Chondrocyte (in vitro differentiated cells): Measurements from ENCODE around the gene FAM200C. TPM values are rescaled to one million over a fixed set of nuclear protein-coding genes. Genes with fewer than 3 reads are reported as not detected.
"Not testable (repeated sequence)": the region's sequence is repeated elsewhere in the genome, so short reads cannot be mapped to it uniquely, and the experiment has no call there.

ENCODE experiments used
- DNase-seq: peaks from one replicate; pipeline ENCODE4 v3.0.0; 2021; ENCODE audit warnings: mixed read lengths, low spot score
- H3K27ac Mint-ChIP-seq: one replicate; pipeline ENCODE4 v1.8.0; 2021; ENCODE audit warnings: mild to moderate bottlenecking, moderate library complexity, mixed read lengths; ENCODE audit not compliant: unreplicated experiment
- H3K27me3 Mint-ChIP-seq: 2 replicates; pipeline ENCODE4 v1.8.0; 2021; ENCODE audit warnings: low read depth, mixed read lengths
- H3K36me3 Mint-ChIP-seq: 2 replicates; pipeline ENCODE4 v1.8.0; 2021; ENCODE audit warnings: low read depth, mixed read lengths
- H3K4me1 Mint-ChIP-seq: 2 replicates; pipeline ENCODE4 v1.8.0; 2021; ENCODE audit warnings: low read depth, mild to moderate bottlenecking, mixed read lengths
- H3K4me3 Mint-ChIP-seq: one replicate; pipeline ENCODE4 v1.8.0; 2021; ENCODE audit warnings: mild to moderate bottlenecking, moderate library complexity, mixed read lengths; ENCODE audit not compliant: unreplicated experiment
- H3K9me3 Mint-ChIP-seq: 2 replicates; pipeline ENCODE4 v1.8.0; 2021; ENCODE audit warnings: low read depth, mixed read lengths
- total RNA-seq: library from RNA; stranded (reverse); gene quantifications from 3 replicates; pipeline ENCODE4 v1.2.1, GENCODE V29; 2021
- TF ChIP-seq, protein P1 (sequence below): fragments of 200-600 bp; sonication (generic); IDR thresholded peaks from 2 replicates; pipeline ENCODE4 v1.5.0; 2021; ENCODE audit warnings: antibody characterized with exemption, mild to moderate bottlenecking, moderate library complexity

FAM200C gene
- total RNA-seq, 1 donor from 2014 or later: 4.1 TPM

DNA sequence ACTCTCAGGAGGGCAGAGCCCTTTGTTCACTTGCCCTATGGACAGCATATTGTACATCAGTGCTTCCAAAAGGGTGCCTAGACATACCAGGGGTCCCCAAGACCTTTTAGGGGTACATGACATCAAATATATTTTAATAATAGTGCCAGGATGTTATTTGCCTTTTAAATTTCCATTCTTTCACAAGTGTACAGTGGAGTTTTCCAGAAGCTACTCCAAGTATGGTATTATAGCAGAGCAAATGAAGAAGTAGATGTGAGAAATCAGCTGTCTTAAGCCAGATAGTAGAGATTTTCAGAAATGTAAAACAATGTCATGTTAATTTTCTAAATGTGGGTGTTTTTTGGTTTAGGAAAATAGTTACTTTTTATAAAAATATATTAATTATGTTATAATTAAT, 37.4 kb upstream of the FAM200C start:
- H3K9me3 Mint-ChIP-seq: no peaks in the 10 kb centered on the region
- H3K27ac Mint-ChIP-seq: no peak overlapping the region
- H3K36me3 Mint-ChIP-seq: no peaks in the 10 kb centered on the region
- H3K4me1 Mint-ChIP-seq: peaks cover 10% of the 10 kb centered on the region
- TF ChIP-seq, protein P1, sequence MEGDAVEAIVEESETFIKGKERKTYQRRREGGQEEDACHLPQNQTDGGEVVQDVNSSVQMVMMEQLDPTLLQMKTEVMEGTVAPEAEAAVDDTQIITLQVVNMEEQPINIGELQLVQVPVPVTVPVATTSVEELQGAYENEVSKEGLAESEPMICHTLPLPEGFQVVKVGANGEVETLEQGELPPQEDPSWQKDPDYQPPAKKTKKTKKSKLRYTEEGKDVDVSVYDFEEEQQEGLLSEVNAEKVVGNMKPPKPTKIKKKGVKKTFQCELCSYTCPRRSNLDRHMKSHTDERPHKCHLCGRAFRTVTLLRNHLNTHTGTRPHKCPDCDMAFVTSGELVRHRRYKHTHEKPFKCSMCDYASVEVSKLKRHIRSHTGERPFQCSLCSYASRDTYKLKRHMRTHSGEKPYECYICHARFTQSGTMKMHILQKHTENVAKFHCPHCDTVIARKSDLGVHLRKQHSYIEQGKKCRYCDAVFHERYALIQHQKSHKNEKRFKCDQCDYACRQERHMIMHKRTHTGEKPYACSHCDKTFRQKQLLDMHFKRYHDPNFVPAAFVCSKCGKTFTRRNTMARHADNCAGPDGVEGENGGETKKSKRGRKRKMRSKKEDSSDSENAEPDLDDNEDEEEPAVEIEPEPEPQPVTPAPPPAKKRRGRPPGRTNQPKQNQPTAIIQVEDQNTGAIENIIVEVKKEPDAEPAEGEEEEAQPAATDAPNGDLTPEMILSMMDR: no peak
- peaks cover 22% of the 10 kb centered on the region for H3K27me3 Mint-ChIP-seq
- DNase-seq: no peak
- no peak overlapping the region for H3K4me3 Mint-ChIP-seq

DNA sequence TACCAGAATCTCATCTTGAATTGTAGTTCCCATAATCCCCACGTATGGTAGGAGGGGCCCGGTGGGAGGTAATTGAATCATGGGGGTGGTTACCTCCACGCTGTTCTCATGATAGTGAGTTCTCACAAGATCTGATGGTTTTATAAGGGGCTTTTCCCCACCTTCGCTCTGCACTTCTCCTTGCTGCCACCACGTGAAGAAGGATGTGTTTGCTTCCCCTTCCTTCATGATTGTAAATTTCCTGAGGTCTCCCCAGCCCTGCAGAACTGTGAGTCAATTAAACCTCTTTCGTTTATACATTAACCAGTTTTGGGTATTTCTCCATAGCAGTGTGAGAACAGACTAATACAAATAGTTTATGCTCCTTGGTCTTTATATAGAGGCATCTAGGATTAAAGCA, 36.8 kb upstream of the FAM200C start:
- Mint-ChIP-seq H3K4me1 (peaks cover 10% of the 10 kb centered on the region), H3K27me3 (peaks cover 22% of the 10 kb centered on the region)
- DNase-seq, H3K4me3 Mint-ChIP-seq, H3K27ac Mint-ChIP-seq, H3K36me3 Mint-ChIP-seq, H3K9me3 Mint-ChIP-seq: not testable (repeated sequence)

DNA sequence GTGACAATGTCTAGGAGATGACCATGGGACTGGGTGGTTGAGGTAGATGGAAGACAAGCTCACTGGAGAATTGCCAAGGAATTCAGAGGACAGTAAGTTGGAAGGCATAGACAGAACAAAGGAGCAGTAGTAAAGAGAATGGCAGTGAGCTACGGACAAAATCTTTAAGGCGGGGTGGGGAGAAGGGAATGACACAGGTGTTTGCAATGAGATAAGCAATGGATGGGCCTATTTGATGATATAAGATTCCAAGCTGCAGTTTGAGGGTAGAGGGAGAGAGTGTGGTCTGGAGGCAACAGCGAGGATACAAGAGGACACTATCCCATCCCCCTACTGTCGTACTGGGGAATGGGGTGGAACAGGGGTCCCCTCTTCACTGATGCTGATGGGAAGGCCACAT, 36.2 kb upstream of the FAM200C start:
- TF ChIP-seq, protein P1: no peak
- Mint-ChIP-seq H3K4me1 (peaks cover 10% of the 10 kb centered on the region), H3K36me3 (no peaks in the 10 kb centered on the region), H3K27ac (no peak overlapping the region), H3K9me3 (no peaks in the 10 kb centered on the region), H3K4me3 (no peak overlapping the region), H3K27me3 (peaks cover 22% of the 10 kb centered on the region)
- DNase-seq: no peak

DNA sequence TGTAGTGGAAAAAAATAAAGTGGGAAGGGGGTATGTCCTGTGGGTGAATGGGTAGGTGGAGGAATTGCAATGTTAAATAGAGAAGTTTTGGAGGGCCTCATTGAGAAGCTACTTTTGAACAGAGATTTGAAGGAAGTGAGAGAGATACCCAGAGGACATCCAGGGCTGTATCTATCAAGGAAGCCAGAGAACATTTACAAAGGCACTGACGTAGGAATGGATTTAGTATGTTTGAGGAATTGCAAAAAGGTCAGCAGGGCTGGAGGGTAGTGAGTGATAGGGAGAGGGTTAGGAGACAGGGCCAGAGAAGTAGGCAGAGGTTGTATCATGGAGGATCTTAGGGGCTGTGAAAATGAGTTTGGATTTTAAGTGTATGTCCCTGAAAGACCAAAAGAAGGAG, 35.7 kb upstream of the FAM200C start:
- Mint-ChIP-seq H3K27ac (no peak overlapping the region), H3K36me3 (no peaks in the 10 kb centered on the region)
- no peak for DNase-seq

DNA sequence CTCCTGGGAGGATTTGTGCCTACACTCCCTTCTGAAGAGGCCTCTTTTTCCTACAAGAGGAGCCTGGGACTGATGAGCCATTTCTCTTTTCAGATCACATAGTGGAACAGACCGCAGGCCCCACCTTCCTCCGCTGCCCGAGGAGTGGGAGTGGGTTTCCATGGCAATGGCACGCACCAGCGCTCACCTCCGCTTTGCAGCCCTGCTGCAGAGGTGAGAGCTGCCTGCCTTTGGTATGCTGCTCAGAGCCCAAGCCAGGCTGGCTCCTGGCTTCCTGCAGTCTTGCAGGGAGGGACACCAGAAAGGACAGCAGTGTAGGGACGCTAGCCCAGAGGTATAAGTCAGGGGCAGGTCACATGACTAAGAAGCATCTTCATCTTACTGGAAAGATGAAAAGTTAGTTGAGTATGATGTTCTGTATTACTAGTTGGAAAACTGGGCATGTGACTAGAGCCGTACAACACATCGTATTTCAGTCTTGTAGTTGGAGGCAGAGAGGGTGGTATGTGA, 34.2 kb upstream of the FAM200C start:
- TF ChIP-seq, protein P1: no peak
- no peak overlapping the region for H3K27ac Mint-ChIP-seq
- no peak for DNase-seq
- H3K4me1 Mint-ChIP-seq: peaks cover 7% of the 10 kb centered on the region
- H3K27me3 Mint-ChIP-seq: peaks cover 20% of the 10 kb centered on the region
- H3K4me3 Mint-ChIP-seq: no peak overlapping the region
- no peaks in the 10 kb centered on the region for H3K9me3 Mint-ChIP-seq
- H3K36me3 Mint-ChIP-seq: no peaks in the 10 kb centered on the region

More for the DNA sequence above, 35.7 kb upstream of the FAM200C start:
- peaks cover 10% of the 10 kb centered on the region for H3K4me1 Mint-ChIP-seq
- TF ChIP-seq, protein P1: no peak
- no peaks in the 10 kb centered on the region for H3K9me3 Mint-ChIP-seq
- H3K27me3 Mint-ChIP-seq: peaks cover 22% of the 10 kb centered on the region
- no peak overlapping the region for H3K4me3 Mint-ChIP-seq

DNA sequence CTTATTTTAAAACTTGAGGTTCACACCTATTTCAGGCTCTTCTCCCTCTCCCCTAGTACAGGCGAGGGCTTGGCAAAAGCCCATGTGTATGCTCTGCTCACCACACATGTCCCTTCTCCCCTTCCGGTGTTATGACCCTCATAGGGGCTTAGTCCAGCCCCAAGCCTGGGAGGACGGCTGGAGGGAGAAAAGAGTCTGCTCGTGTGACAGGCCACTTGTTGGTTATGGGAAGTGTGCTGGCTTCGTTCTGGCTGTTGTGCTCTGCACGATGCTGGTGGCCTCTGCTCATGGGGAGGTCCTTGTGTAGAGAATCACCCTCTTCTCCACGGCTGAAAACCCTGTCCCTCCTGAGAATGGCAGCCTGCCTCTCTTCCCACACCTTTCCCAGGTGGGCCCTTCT, 32.9 kb upstream of the FAM200C start:
- Mint-ChIP-seq H3K36me3 (no peaks in the 10 kb centered on the region), H3K9me3 (no peaks in the 10 kb centered on the region), H3K27ac (no peak overlapping the region), H3K4me1 (no peaks in the 10 kb centered on the region), H3K4me3 (no peak overlapping the region), H3K27me3 (peaks cover 16% of the 10 kb centered on the region)
- no peak for DNase-seq
- TF ChIP-seq, protein P1: no peak
